ENCODE measurements around the gene DENND2D.
A peak's percentile ranks its signal among the peaks of the same experiment; 100 is the strongest.

Gene DENND2D

DNA sequence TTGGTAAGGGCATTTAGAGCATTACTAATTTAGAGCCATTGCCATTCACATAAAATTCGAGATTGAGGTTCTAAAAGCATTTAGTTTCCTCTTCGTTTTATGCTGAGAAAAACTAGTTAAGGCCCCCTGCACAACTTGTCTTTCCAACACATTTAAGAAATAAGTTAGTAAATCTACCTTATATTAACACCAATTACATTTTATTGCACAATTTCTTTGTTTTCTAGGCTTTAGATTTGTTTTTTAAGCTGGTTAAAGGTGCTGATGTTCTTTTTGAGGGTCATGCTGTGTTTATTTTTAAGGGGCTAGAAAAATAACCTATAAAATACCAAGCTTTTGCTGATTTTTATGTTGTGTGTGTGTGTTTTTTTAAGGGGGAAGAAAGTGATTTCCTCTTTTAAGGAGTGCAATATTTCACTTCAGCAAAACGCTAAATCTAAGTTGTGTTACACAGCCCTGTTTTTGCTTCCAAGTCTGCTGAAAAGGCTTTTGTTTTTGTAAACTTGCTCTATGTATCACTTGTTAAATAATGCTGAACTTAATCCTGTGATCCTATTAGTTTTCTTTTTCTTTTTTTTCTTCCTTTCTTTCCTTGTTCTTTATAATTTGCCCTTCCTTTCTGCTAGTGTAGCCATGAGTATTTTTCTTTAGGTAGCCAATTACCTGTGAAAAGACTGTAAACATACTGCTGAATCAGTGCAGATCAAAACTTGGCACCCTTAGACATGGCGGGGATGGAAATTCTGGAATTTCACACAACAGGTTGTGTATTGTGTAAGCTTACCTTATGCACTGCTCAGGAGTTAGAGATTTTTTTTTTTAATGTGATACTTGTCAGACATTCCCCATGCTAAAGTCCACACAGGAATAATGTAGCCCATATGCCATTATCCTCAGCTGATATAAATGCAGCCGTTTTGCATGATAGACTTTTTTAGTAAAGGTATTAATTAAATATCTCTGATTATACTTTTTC lies 58.9 kb downstream of the DENND2D start:
- peak overlapping the region in 1 of 2 donors; percentile 98 for H3K4me3 ChIP-seq (ENCODE audit: low read length in 2 of 2)
- H3K4ac ChIP-seq (ENCODE audit: low read length): no peak overlapping the region
- no CpG with 5 or more reads among the region's 5 CpGs for WGBS, 2 donors (ENCODE audit: extremely low coverage in 2 of 2, insufficient read length in 2 of 2, insufficient replicate concordance in 1 of 2)
- no peak overlapping the region for H2BK12ac ChIP-seq (ENCODE audit: low read length)
- H4K91ac ChIP-seq (ENCODE audit: low read depth, low read length, poor library complexity): no peak overlapping the region
- H3K18ac ChIP-seq (ENCODE audit: low read length): no peak overlapping the region
- H2AK5ac ChIP-seq (ENCODE audit: low read depth, low read length): no peak overlapping the region
- no peak overlapping the region for H3K23ac ChIP-seq (ENCODE audit: low read depth, low read length, poor library complexity)
- H3K36me3 ChIP-seq (replicated peaks in 1 of 2; ENCODE audit: control insufficient read depth in 2 of 2, insufficient read depth in 2 of 2, low read length in 2 of 2): peaks cover 2 to 21% of the 10 kb centered on the region in 2 donors
- H3K4me1 ChIP-seq (ENCODE audit: control insufficient read depth in 2 of 2, insufficient read depth in 1 of 2, low read depth in 1 of 2, low read length in 2 of 2): peaks cover 2 to 11% of the 10 kb centered on the region in 2 donors
- H3K14ac ChIP-seq (ENCODE audit: low read length): no peak overlapping the region
- H2BK15ac ChIP-seq (ENCODE audit: low read length): no peak overlapping the region
- no peak overlapping the region for H3K27ac ChIP-seq (replicated peaks; ENCODE audit: low read length)
- H3K79me1 ChIP-seq (ENCODE audit: low read depth, low read length): peaks cover 5% of the 10 kb centered on the region
- H3K4me2 ChIP-seq (ENCODE audit: insufficient read depth, low read length, poor library complexity, severe bottlenecking): no peak overlapping the region
- H3K27me3 ChIP-seq (ENCODE audit: control insufficient read depth in 3 of 3, insufficient read depth in 3 of 3, low read depth in 1 of 3, low read length in 3 of 3): no peaks in the 10 kb centered on the region
- no peak overlapping the region for H4K8ac ChIP-seq (ENCODE audit: low read depth, low read length)
- H2AFZ ChIP-seq (ENCODE audit: low read length): no peak overlapping the region
- no peak overlapping the region for H2BK5ac ChIP-seq (ENCODE audit: low read length)
- no peaks in the 10 kb centered on the region for H3K9me3 ChIP-seq (replicated peaks in 1 of 2; ENCODE audit: control insufficient read depth in 2 of 2, insufficient read depth in 1 of 2, low read depth in 1 of 2, low read length in 2 of 2)
- H2BK120ac ChIP-seq (ENCODE audit: low read depth, low read length): no peak overlapping the region
- no peak for DNase-seq (ENCODE audit: low spot score)
- no peak overlapping the region for H3K9ac ChIP-seq (ENCODE audit: low read depth, low read length, poor library complexity)

DNA sequence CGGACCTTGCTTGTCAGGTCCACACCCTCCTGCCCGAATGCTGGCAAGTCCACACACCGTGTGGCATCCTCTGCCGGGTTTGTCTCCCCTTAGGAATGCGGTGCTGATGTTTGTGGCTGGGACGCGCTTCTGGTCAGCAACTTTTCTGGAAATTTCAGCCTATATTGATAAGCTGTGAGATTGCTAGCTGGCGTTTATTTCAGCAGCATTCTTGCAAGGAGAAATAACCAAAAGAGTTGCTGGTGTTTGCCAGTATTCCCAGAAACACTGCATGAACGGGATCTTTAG lies 59.8 kb downstream of the DENND2D start:
- peak overlapping the region; percentile 73 for H3K4me2 ChIP-seq (ENCODE audit: insufficient read depth, low read length, poor library complexity, severe bottlenecking)
- H3K4ac ChIP-seq (ENCODE audit: low read length): no peak overlapping the region
- H3K9me3 ChIP-seq (replicated peaks in 1 of 2; ENCODE audit: control insufficient read depth in 2 of 2, insufficient read depth in 1 of 2, low read depth in 1 of 2, low read length in 2 of 2): no peaks in the 10 kb centered on the region
- H2BK12ac ChIP-seq (ENCODE audit: low read length): no peak overlapping the region
- peaks cover 2 to 11% of the 10 kb centered on the region in 2 donors for H3K4me1 ChIP-seq (ENCODE audit: control insufficient read depth in 2 of 2, insufficient read depth in 1 of 2, low read depth in 1 of 2, low read length in 2 of 2)
- no peak overlapping the region for H3K27ac ChIP-seq (replicated peaks; ENCODE audit: low read length)
- no peak overlapping the region for H4K8ac ChIP-seq (ENCODE audit: low read depth, low read length)
- no peak overlapping the region for H2BK15ac ChIP-seq (ENCODE audit: low read length)
- H2BK120ac ChIP-seq (ENCODE audit: low read depth, low read length): no peak overlapping the region
- H3K36me3 ChIP-seq (replicated peaks in 1 of 2; ENCODE audit: control insufficient read depth in 2 of 2, insufficient read depth in 2 of 2, low read length in 2 of 2): peaks cover 2 to 27% of the 10 kb centered on the region in 2 donors
- H4K91ac ChIP-seq (ENCODE audit: low read depth, low read length, poor library complexity): no peak overlapping the region
- peak overlapping the region; percentile 98 for H3K18ac ChIP-seq (ENCODE audit: low read length)
- H3K23ac ChIP-seq (ENCODE audit: low read depth, low read length, poor library complexity): peak overlapping the region; percentile 98
- no peak overlapping the region for H2AK5ac ChIP-seq (ENCODE audit: low read depth, low read length)
- no peak overlapping the region for H3K14ac ChIP-seq (ENCODE audit: low read length)
- H3K27me3 ChIP-seq (ENCODE audit: control insufficient read depth in 3 of 3, insufficient read depth in 3 of 3, low read depth in 1 of 3, low read length in 3 of 3): no peaks in the 10 kb centered on the region
- WGBS, 2 donors (ENCODE audit: extremely low coverage in 2 of 2, insufficient read length in 2 of 2, insufficient replicate concordance in 1 of 2): no CpG with 5 or more reads among the region's 9 CpGs
- H3K79me1 ChIP-seq (ENCODE audit: low read depth, low read length): peaks cover 5% of the 10 kb centered on the region
- peak overlapping the region; percentile 90 for H2BK5ac ChIP-seq (ENCODE audit: low read length)
- peak overlapping the region; percentile 95 to 98 for H3K4me3 ChIP-seq (ENCODE audit: low read length in 2 of 2)
- peak overlapping the region; percentile 99 for H2AFZ ChIP-seq (ENCODE audit: low read length)
- H3K9ac ChIP-seq (ENCODE audit: low read depth, low read length, poor library complexity): peak overlapping the region; percentile 96
- DNase-seq (ENCODE audit: low spot score): no peak

DNA sequence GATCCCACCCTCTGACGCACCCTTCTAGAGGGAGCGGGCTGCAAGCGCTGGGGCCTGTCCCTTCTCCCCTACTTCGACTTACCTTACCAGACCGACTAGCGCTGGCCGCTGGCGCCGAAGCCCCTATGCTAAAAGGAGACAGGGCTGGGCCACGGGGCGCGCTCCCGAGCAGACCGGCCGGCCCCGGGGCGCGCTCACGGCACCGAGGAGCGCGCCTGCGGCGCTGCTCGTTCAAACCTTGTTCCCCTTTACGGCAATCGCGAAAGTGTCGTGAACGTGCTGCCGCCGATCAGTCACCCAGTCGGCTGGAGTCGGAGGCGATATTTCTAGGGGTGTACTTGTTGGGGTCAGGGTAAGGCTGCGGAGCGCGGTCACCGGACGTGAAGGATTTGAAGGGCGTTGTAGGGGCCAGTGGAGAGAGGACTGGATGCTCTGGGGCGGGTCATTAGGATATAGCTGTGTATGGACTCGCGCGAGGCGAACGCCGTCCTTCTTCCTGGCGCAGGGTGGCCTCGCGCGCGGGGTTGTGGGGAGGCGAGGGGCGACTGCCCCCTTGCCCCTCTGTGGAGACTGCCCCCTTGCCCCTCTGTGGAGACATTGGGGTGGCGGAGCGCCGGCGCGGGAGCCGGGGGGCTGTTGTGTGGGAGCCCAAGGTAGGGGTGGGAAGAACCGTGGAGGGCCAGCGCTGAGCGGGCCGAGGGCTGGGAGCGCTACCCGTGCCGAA lies 60.3 kb downstream of the DENND2D start, which contains the start of the genes CEPT1 and DRAM2:
Gene CEPT1 (plus strand): TSS at position 268 of the 724 bp plus-strand sequence. CDS start 7,492 bp downstream, outside the sequence.
Gene DRAM2 (minus strand): TSS at position 138 of the 724 bp plus-strand sequence. CDS start 8,539 bp downstream, outside the sequence.
- peak; percentile 98 for DNase-seq (ENCODE audit: low spot score)
- WGBS, 2 donors (ENCODE audit: extremely low coverage in 2 of 2, insufficient read length in 2 of 2, insufficient replicate concordance in 1 of 2): no CpG with 5 or more reads among the region's 68 CpGs

More for the DNA sequence above, 60.3 kb downstream of the DENND2D start, which contains the start of the genes CEPT1 and DRAM2:
- H3K18ac ChIP-seq (ENCODE audit: low read length): peak within 1 kb of the TSS; percentile 99
- H2AFZ ChIP-seq (ENCODE audit: low read length): peak within 1 kb of the TSS; percentile 99
- H3K4me2 ChIP-seq (ENCODE audit: insufficient read depth, low read length, poor library complexity, severe bottlenecking): peak within 1 kb of the TSS; percentile 73
- H2BK12ac ChIP-seq (ENCODE audit: low read length): peak within 1 kb of the TSS; percentile 100
- H3K36me3 ChIP-seq (replicated peaks in 1 of 2; ENCODE audit: control insufficient read depth in 2 of 2, insufficient read depth in 2 of 2, low read length in 2 of 2): peaks cover 0 to 28% of the 10 kb centered on the region in 2 donors
- H2BK5ac ChIP-seq (ENCODE audit: low read length): peak within 1 kb of the TSS; percentile 93
- peak within 1 kb of the TSS; percentile 96 for H3K9ac ChIP-seq (ENCODE audit: low read depth, low read length, poor library complexity)
- no peak within 1 kb of the TSS for H2AK5ac ChIP-seq (ENCODE audit: low read depth, low read length)
- peaks cover 2% of the 10 kb centered on the region for H3K79me1 ChIP-seq (ENCODE audit: low read depth, low read length)
- H3K23ac ChIP-seq (ENCODE audit: low read depth, low read length, poor library complexity): peak within 1 kb of the TSS; percentile 98
- H3K4me1 ChIP-seq (ENCODE audit: control insufficient read depth in 2 of 2, insufficient read depth in 1 of 2, low read depth in 1 of 2, low read length in 2 of 2): peaks cover 0 to 11% of the 10 kb centered on the region in 2 donors
- H2BK15ac ChIP-seq (ENCODE audit: low read length): peak within 1 kb of the TSS; percentile 94
- no peak within 1 kb of the TSS for H4K91ac ChIP-seq (ENCODE audit: low read depth, low read length, poor library complexity)
- H3K4ac ChIP-seq (ENCODE audit: low read length): no peak within 1 kb of the TSS
- no peaks in the 10 kb centered on the region for H3K9me3 ChIP-seq (replicated peaks in 1 of 2; ENCODE audit: control insufficient read depth in 2 of 2, insufficient read depth in 1 of 2, low read depth in 1 of 2, low read length in 2 of 2)
- H3K14ac ChIP-seq (ENCODE audit: low read length): no peak within 1 kb of the TSS
- no peak within 1 kb of the TSS for H2BK120ac ChIP-seq (ENCODE audit: low read depth, low read length)
- peak within 1 kb of the TSS; percentile 99 for H3K27ac ChIP-seq (replicated peaks; ENCODE audit: low read length)
- peak within 1 kb of the TSS; percentile 82 for H4K8ac ChIP-seq (ENCODE audit: low read depth, low read length)
- H3K4me3 ChIP-seq (ENCODE audit: low read length in 2 of 2): peak within 1 kb of the TSS; percentile 95 to 98
- no peaks in the 10 kb centered on the region for H3K27me3 ChIP-seq (ENCODE audit: control insufficient read depth in 3 of 3, insufficient read depth in 3 of 3, low read depth in 1 of 3, low read length in 3 of 3)

All from neuronal stem cell (in vitro differentiated cells).